C4-2B (cell line): ENCODE results near the gene FNDC3B.

Experiments used
- H3K27ac ChIP-seq: fragments of 450-650 bp; 2 replicates; pipeline ENCODE4 v1.5.1; 2017
- CTCF ChIP-seq: fragments of 450-650 bp; conservative IDR thresholded peaks from 2 replicates; pipeline ENCODE4 v1.5.1; 2017; ENCODE audit warnings: mild to moderate bottlenecking
- ZFX ChIP-seq: fragments of 450-650 bp; IDR thresholded peaks from 2 replicates; pipeline ENCODE4 v1.6.1; 2017

FNDC3B gene

GRCh38 chr3:172260381-172260780, 221.0 kb downstream of the FNDC3B start:
- TF ChIP-seq ZFX (no peak), CTCF (no peak)
- H3K27ac ChIP-seq = no peak overlapping the region

GRCh38 chr3:172261054-172261453, 221.7 kb downstream of the FNDC3B start:
- H3K27ac ChIP-seq = no peak overlapping the region

GRCh38 chr3:172262991-172263608, 223.7 kb downstream of the FNDC3B start:
- H3K27ac ChIP-seq = no peak overlapping the region
- TF ChIP-seq CTCF = no peak
- no peak for TF ChIP-seq ZFX

More at GRCh38 chr3:172261054-172261453, 221.7 kb downstream of the FNDC3B start:
- TF ChIP-seq ZFX (no peak), CTCF (no peak)

GRCh38 chr3:172263781-172264486, 224.6 kb downstream of the FNDC3B start:
- no peak overlapping the region for H3K27ac ChIP-seq
- TF ChIP-seq CTCF = no peak
- TF ChIP-seq ZFX = no peak

- no peak overlapping the region for H3K27ac ChIP-seq
- TF ChIP-seq ZFX (no peak), CTCF (no peak)
These were observed 226.7 kb downstream of the FNDC3B start for GRCh38 chr3:172266103-172266502.

GRCh38 chr3:172268425-172268824, 229.0 kb downstream of the FNDC3B start:
- no peak overlapping the region for H3K27ac ChIP-seq
- TF ChIP-seq CTCF (no peak), ZFX (no peak)

- no peak overlapping the region for H3K27ac ChIP-seq
- TF ChIP-seq ZFX = no peak
- no peak for TF ChIP-seq CTCF
These were observed 229.5 kb downstream of the FNDC3B start for GRCh38 chr3:172268868-172269267.
